ENCODE measurements around the gene TMCC1.
"Not testable (repeated sequence)": the region's sequence is repeated elsewhere in the genome, so short reads cannot be mapped to it uniquely, and the experiment has no call there.

Gene TMCC1

DNA sequence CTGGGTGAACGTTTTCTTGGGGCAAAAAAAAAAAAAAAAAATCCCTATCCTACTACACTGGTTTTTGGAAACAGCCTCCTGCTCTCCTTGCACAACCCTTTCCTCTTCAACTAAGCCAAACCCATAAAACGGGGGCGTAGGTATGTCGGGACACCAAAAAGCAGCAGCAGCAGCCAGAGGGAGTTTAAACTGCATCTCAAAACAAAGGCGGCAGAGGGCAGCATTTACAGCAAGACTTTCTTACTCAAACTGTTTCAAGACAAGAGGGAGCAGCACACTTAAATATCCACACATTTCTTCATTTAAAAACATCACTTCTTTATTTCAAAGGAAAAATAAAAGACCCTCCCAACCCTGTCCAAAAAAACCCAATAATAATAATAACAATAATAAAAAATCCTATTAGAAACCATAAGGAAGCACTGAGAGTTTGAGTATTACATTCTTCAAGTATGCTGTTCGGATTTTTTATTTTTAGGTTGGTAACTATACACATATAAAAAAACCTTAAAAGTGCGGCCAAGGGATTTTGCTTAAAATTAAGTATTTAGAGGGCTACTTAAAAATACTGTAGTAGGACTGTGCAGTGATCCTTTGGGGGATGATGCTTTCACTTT, 243.1 kb downstream of the TMCC1 start:
- peak in 1 of 2 experiments; percentile 43 for DNase-seq (ENCODE audit: low read depth in 2 of 2)

DNA sequence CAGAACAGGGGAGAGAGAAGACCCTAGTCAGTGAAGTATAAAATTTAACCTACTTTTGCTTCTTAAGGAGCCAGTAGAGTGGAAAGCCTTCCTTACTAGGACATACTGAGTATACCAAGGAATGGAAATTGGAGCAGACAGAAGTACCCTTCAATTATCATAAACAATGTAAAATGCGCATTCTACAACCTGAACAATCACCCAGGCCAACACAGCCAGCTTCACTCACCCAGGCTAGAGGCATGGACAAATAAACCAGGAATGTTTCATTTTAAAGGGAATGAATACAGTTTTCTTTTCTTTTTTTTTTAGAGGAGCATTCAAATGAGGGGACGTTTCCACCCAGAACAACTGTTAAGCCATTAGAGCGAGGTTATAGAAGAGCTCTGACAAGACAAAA, 245.1 kb downstream of the TMCC1 start:
- no peak for DNase-seq (ENCODE audit: low read depth in 2 of 2)

DNA sequence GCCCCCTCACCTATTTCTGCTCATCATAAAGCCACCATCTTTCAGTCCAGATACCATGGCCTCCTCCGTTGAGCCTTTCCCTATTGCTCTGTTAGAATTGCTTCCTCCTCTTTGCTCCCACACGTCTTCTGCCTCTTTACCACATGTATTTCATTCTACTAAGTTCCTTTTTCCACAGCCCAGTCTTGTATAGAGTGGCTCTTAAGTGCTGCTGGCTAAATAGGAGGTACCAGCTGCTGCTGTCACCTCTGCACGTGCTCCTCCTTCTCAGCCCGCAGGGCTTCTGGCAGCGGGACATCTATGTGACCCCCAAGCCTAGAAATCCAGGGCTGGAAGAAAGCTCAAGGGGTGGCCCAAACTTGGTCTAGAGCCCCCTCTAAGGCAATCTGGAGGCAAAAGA, 248.2 kb downstream of the TMCC1 start:
- no peak for DNase-seq (ENCODE audit: low read depth in 2 of 2)

DNA sequence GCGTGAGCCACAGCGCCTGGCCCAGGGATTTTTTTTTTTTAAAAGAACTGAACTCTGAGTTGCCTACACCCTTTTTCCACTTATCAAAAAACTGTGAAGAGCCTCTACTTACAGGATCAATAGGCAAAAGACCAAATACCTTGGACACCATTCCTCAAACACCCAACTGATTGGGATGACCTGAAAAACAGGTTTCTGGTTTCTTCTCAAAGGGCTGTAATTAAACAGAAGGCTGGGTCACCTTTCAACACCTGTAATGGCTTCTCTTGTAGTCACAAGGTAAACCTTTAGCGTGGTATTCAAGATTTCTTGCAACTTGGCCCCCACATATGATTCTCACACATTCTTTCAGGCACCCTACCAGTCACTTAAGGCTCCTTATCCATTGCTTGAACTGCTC, 248.7 kb downstream of the TMCC1 start:
- DNase-seq (ENCODE audit: low read depth in 2 of 2), result no peak

DNA sequence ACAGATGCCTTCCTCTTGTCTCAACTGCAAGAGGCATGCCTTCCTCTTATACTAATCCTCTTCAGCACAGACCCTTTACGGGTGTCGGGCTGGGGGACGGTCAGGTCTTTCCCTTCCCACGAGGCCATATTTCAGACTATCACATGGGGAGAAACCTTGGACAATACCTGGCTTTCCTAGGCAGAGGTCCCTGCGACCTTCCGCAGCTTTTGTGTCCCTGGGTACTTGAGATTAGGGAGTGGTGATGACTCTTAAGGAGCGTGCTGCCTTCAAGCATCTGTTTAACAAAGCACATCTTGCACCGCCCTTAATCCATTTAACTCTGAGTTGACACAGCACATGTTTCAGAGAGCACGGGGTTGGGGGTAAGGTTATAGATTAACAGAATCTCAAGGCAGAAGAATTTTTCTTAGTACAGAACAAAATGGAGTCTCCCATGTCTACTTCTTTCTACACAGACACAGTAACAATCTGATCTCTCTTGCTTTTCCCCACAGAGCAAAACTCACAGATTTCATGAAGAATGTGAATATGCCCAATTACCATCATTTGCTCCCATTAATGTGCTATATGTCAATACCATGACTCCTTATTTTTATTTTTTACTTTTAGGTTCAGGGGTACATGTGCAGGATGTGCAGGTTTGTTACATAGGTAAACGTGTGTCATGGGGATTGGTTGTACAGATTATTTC, 251.8 kb downstream of the TMCC1 start:
- DNase-seq (ENCODE audit: low read depth in 2 of 2), result not testable (repeated sequence)

DNA sequence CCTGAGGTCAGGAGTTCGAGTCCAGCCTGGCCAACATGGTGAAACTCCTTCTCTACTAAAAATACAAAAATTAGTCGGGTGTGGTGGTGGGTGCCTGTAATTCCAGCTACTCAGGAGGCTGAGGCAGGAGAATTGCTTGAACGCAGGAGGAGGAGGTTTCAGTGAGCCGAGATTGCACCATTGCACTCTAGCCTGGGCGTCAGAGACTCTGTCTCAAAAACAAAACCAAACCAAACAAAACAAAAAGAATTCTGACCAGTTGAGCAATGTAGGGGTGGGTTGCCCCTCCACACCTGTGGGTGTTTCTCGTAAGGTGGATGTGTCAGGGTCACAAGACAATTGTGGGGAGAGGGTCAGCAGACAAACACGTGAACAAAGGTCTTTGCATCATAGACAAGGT, 252.5 kb downstream of the TMCC1 start:
- not testable (repeated sequence) for DNase-seq (ENCODE audit: low read depth in 2 of 2)

DNA sequence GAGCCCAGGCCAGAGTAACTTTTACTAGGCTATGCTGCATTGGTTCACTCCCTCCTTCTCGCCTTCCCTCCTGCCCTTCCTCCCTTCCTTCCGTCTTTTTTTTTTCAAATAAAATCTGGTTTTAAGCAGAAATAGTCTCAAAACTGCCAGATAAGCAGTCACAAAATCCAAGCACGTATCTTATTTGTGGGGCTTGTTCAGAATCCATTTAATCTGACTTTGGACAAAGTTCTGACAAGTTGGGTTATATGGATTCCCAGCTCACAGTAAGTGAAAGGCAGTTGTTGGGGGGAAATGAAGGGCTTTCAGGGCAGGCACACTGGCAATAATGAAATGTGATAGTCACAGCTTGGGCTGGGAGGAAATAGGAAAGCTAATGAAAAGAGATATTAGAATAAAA, 255.0 kb downstream of the TMCC1 start:
- no peak for DNase-seq (ENCODE audit: low read depth in 2 of 2)

DNA sequence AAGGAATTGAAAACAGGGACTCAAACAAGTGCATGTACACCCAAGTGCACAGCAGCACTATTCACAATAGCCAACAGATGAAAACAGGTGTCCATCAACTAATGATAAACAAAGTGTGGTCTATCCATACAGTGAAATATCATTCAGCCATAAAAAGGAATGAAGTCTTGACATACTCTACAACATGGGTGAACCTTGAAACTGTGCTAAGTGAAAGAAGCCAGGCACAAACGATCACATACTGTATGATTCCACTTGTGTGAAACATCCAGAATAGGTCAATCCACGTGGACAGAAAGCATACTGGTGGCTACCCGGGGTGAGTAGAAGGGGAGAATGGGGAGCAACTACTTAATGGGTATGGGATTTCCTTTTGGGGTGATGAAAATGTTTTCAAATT, 257.4 kb downstream of the TMCC1 start:
- no peak for DNase-seq (ENCODE audit: low read depth in 2 of 2)

DNA sequence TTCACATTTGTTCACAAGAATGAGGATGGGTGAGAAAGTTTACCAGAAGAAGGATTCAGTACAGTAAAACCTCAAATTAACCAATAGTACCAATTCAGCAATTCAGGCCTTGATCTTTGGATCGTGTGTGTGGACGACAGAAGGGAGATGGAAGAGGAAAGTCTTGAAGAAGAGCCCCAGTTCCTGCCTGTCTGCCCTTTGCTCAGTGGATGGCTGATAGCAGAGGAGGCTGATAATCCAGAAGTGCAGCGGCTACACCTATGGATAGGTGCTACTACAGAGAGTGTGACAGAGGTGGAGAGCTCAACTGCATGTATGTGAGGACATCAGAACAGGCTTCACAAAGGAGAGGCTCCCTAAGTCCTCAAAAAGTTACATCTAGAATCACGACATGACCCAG, 257.9 kb downstream of the TMCC1 start:
- no peak for DNase-seq (ENCODE audit: low read depth in 2 of 2)

DNA sequence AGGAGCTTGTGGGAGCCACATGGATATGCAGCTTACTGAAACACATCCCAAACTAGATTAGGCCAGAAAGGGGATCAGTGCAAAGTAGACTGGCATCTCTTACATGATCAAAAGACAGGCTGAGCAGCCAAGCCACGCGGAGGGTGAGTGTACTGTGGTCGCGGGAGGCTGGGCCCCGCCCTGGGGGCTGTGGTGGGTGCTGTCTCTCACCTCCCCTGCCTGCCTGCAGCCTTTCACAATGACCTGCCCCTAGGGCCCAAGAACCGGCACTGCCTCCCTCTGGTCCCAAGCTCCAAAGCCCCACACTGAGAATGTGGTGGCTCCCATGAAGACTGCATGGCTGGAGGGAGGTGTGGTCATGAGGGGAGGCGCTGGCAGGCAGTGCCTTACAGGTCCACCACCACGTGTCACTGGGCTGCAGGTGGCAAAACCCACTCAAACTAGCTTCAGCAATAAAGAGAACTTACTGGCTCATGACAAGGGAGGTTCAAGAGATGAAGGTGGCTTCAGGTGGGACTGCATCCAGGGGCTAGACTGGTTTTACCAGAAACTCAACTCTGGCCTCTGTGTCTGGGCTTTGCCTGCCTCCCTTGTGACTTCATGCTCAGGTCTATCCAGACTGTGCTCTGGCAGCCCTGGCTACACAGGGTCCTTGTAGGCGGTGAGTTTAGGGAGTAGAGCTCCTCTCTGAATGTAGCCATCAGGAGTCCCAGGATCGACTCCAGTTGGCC, 259.6 kb downstream of the TMCC1 start:
- no peak for DNase-seq (ENCODE audit: low read depth in 2 of 2)

DNA sequence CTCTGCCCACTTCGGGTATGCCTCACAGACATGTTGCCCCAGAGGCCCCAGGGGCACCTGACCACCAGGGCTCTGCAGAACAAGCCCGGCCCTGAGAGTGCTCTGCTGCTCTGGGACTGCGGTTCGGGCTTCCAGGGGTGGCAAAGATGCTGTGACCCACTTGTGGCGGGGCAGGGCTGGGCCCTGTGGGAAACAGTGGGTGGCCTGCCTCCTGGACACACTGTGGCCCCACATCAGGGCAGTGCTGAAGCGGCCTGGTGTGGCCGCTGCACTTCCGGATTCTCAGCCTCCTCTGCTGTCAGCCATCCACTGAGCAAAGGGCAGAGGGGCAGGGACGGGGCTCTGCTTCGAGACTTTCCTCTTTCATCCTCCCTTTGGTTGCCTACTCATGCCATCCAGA, 260.5 kb downstream of the TMCC1 start:
- DNase-seq (ENCODE audit: low read depth in 2 of 2), result no peak

DNA sequence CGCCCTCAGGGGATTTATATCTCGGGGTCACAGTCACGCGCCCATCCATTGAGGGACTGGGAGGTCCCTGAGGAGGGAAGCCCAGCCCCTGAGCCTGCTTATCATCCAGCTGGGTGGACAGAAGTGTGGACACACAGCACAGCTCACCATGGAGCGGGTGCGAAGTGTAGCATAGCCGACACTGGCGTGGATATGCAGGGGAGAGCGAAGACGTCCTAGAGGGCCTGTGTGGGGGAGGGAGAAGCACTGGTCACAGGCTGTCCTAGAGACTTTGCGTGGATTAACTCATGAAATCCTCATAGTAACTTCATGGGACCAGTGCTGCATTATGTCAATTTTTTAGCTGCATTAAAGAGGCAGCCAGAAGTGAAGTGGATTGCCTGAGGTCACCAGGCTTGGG, 261.0 kb downstream of the TMCC1 start:
- DNase-seq (ENCODE audit: low read depth in 2 of 2), result no peak

DNA sequence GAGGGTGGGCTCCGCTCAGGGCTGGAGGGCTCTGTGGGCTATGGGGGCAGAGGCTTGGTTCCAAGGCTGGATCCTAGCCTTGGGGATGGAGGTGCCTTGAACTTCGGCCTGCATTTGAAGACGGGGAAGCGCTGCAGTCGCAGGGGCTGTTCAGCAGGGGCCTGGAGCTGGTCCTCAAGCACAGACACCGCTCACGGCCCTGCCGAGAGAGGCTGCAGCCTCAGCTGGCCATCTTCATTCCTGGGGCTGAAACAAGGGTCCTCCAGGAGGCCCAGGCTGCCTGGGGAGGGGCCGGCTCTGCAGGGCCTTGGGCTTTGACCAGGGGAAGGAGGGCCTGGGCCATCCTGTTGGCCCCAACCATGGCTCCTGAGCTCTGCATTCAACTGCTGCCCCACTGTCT, 261.5 kb downstream of the TMCC1 start:
- no peak for DNase-seq (ENCODE audit: low read depth in 2 of 2)

DNA sequence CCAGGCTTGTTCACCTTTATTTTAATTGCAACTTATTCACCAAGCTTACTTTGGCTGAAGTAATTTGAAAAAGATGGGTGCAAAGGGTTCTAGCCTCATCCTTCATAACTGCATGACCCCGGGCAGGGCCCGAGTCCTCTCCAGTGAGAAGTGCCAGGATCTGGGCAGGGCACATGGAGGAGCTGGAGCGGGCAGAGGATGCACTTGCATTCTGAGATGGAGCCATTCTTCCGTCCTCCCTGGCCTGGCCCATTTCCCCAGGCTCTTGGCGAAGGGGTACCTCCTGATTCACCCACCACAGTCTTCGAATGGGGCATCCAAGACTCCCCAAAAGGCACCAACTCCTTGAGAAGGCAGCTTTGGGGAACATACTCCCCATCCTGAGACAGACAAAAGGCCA, 264.5 kb downstream of the TMCC1 start:
- DNase-seq (ENCODE audit: low read depth in 2 of 2), result no peak

DNA sequence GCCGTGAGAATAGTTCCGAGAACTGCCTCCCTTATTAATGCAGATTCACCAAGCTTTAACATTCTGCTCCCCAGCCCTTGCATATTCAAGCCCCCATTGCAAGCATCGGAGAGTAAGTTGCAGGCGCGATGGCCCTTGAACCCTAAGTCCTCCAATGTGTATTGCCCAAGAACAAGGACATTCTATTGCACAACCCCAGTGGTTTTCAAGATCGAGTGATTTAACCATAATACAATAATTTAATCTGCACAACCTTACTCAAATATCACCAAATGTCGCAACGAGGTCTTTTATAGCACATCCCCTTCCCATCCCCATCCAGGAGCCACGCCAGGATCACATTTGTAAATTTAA, 265.4 kb downstream of the TMCC1 start:
- DNase-seq (ENCODE audit: low read depth in 2 of 2), result no peak

DNA sequence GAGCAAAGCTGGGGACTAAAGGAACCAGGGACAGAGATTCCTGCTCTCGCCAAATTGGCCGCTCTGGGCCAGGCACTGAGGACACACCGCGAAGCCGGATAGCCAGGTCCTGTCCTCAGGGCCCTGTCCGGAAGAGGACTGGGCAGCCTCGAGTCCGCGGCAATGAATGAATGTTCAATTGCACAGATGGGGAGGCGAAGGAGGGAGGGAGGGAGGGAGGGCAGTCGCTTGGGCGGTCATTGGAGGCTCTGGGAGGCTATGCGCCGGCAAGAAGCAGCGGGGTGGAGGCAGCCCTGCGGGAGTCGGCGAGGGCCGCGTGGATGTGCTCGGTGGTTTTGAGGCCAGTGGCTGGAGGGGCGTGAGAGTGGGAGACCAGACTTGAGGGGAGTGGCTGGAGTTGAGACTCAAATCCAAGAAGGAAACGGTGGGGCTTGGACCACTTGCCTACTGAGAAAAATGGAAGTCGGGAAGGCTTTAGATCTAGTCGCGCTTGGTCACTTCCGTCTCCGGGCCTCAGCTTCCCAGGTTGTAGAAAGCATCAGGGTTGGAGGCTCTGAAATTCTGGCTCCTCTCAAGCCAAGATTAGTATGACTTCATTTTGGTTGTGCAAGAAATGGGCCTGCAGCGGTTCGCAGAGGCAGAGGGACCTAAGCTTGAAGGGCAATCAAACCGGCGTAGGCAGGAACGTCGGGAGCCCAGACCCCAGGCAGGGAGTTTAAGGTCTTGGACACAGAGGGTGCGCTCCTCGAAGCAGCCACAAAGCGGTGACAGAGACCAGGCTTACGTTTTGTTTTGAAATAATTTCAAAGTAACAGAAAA, 266.0 kb downstream of the TMCC1 start:
- DNase-seq (ENCODE audit: low read depth in 2 of 2), result peak; percentile 33 to 50

DNA sequence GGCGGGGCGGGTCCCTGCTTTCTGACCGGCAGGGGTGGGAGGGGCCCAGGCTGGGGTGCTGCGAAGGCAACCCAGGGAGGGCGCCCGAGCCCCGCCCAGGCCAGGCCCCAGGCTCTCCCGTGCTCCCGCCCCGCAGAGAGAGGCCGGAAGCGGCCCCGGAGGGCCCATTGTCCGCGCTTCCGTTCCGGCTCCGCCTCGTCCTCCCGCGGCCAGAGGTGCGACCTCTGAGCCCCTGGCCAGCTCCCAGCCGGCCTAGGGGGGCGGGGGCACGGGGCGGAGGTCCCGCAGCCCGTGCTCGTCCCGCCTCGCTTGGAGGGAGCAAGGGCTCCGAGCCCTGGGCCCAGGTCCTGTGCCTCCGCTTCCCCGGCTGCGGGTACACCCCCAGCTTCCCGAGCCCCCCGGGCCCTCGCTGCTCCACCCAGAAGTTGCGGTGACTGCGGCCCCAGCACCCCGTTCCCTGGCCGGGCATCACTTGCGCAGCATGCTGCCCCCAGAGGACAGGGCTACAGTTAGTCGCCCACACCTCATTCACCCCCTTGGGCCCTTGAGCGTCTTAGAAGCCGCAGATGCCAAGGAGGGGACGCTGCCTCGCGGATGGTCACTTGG, 266.7 kb downstream of the TMCC1 start:
- peak in 1 of 2 experiments; percentile 82 for DNase-seq (ENCODE audit: low read depth in 2 of 2)

DNA sequence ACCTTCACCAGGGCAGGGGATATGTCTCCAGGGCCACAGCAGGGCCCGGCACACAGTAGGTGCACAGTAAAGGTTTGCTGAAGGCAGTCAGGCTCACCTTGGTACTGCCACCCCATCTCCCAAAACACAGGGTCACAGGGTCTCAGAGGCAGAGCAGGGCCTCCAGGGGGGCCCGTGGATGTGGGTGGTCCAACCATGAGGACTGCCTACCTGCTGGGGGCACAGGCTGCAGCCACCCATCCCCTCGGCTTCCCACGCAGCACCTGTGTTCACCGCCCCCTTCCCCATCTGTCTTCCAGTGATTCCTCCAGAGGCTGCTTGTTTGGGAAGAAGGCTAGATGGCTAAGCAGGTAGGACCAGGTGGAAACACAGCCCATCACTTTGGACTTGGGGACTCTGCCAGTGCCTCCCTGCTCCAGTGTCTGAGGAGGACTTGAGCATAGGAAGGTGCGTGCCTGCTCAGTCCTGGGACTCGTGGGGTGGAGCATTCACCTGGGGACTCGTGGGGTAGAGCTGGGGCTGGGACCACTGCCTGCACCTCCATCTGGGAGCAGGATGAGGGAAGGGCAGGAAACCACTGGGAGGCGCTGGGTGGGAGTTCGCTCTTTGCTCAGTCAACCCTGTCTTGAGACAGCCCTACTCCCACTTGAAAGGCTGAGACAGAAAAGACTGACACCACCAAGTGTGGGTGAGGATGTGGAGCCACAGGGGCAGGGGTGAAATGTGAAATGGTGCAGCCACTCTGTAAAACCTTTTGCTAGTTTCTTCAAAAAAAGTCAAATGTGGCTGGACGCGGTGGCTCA, 268.2 kb downstream of the TMCC1 start:
- DNase-seq (ENCODE audit: low read depth in 2 of 2), result no peak

DNA sequence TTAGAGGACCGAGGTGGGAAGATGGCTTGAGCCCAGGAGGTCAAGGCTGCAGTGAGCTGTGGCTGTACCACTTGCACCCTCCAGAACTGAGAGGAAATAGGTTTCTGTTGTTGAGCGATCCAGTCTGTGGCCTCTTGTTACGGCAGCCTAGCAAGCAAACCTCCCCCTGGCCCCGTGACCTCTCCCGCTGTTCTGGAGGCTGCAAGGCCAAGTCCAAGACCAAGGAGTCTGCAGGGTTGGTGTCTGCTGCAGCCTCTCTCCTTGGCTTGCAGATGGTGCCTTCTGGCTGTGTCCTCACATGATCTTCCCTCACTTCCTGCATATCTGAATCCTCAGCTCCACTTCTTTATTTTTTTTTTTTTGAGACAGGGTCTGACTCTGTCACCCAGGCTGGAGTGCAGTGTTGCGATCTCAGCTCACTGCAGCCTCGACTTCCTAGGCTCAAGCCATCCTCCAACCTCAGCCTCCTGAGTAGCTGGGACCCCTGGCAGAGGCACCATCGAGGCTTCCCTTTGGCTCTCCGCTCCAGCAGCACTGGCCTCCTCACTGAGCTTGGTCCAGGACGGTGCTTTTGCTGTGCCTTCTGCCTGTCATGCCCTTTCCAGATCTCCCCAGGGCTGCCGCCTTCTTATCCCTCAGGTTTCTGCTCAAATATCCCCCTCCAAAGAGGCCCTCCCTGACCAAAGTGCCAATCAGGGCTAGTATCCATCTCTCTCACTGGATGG, 269.0 kb downstream of the TMCC1 start:
- no peak for DNase-seq (ENCODE audit: low read depth in 2 of 2)

DNA sequence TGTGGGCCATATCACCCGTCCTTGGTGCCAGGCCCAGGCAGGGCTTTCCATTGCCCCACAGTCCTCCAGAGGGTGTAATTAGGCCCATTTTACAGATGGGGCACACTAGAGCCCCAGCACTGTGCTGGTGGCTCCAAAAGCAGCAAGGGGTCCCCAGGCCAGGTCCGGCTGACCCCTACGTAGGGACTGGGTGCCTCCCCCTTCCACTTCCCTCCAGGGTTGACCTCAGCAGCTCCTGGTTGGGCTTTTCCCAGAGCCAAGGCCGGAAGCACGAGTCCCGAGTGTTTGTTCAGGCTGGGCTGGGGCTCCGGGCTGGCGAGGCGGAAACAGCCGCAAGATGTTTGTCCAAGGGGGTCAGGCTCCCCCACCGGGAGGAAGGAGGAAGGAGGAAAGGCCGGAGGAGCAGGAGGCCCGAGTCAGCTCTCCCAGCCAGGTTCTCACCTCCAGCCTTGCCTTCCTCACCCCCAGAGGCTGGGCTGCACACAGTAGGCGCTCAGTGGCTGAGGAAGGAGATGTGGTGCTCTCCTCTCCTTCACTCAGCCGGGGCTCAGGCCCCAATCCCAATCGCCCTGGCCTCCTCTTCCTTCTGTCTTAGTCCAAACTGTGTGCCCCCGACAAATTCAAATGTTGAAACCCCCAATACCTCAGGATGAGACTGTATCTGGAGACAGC, 269.9 kb downstream of the TMCC1 start:
- DNase-seq (ENCODE audit: low read depth in 2 of 2), result no peak
